22Rv1 (cell line): ENCODE data around the gene RAB11FIP3.

Source experiments
- H3K27ac ChIP-seq: fragments of 450-650 bp; 2 replicates; pipeline ENCODE4 v1.5.1; 2017
- ZFX ChIP-seq: fragments of 450-650 bp; IDR thresholded peaks from 2 replicates; pipeline ENCODE4 v1.6.1; 2017; ENCODE audit warnings: antibody characterized with exemption, borderline replicate concordance
- TF ChIP-seq, protein P1 (sequence below): fragments of 450-650 bp; IDR thresholded peaks from 2 replicates; pipeline ENCODE4 v1.5.1; 2017; ENCODE audit warnings: mild to moderate bottlenecking

Gene RAB11FIP3

DNA sequence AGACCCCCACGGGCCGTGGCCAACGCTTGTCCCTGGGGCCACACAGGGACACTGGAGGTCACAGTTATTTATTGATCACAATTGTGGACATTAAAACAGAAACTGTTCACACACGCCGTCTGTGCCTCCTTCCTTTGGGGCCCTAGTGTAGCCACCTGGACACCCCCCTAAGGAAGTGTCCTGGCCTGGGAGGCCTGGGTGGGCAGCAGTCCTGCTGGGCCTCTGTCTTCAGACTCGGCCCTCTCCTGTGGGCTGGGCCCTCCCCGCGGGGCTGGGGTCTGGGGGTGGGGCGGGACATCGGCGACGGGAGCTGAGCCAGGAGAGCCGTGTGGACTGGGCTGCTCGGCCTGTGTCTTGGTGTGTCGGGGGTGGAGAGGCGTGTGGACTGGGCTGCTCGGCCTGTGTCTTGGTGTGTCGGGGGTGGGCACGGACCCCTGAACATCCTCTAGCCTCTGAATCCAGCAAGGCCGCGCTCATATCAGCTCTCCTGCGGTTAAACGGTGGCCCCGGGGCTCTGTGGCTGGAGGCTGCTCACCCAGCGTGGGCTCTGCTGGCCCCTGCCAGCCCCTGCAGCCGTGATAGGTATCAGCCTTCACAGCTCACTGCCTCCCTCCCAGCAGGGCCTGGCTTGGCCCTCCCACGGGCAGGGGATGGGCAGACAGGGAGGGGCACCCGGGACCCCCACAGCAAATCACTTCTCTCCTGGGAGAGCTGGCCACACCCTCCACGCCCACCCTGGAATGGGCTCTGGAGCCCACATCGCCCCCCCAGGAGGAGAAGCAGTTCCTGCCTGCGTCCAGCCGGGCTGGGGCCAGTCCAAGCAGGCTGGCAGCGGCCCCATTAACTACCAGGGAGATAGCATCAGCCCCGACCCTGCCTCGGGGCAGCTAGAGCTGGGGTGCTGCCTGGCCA lies 140.2 kb downstream of the RAB11FIP3 start:
- H3K27ac ChIP-seq: no peak overlapping the region
- TF ChIP-seq, protein P1, sequence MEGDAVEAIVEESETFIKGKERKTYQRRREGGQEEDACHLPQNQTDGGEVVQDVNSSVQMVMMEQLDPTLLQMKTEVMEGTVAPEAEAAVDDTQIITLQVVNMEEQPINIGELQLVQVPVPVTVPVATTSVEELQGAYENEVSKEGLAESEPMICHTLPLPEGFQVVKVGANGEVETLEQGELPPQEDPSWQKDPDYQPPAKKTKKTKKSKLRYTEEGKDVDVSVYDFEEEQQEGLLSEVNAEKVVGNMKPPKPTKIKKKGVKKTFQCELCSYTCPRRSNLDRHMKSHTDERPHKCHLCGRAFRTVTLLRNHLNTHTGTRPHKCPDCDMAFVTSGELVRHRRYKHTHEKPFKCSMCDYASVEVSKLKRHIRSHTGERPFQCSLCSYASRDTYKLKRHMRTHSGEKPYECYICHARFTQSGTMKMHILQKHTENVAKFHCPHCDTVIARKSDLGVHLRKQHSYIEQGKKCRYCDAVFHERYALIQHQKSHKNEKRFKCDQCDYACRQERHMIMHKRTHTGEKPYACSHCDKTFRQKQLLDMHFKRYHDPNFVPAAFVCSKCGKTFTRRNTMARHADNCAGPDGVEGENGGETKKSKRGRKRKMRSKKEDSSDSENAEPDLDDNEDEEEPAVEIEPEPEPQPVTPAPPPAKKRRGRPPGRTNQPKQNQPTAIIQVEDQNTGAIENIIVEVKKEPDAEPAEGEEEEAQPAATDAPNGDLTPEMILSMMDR: no peak
- TF ChIP-seq ZFX: no peak

GRCh38 chr16:566475-567372 lies 141.3 kb downstream of the RAB11FIP3 start, which contains the start of gene NHLRC4:
Gene NHLRC4 (plus strand): TSS chr16:567005. CDS start chr16:568048, 1,043 bp downstream.
- TF ChIP-seq, protein P1: no peak
- TF ChIP-seq ZFX: no peak
- peak within 1 kb of the TSS; percentile 70 for H3K27ac ChIP-seq

DNA sequence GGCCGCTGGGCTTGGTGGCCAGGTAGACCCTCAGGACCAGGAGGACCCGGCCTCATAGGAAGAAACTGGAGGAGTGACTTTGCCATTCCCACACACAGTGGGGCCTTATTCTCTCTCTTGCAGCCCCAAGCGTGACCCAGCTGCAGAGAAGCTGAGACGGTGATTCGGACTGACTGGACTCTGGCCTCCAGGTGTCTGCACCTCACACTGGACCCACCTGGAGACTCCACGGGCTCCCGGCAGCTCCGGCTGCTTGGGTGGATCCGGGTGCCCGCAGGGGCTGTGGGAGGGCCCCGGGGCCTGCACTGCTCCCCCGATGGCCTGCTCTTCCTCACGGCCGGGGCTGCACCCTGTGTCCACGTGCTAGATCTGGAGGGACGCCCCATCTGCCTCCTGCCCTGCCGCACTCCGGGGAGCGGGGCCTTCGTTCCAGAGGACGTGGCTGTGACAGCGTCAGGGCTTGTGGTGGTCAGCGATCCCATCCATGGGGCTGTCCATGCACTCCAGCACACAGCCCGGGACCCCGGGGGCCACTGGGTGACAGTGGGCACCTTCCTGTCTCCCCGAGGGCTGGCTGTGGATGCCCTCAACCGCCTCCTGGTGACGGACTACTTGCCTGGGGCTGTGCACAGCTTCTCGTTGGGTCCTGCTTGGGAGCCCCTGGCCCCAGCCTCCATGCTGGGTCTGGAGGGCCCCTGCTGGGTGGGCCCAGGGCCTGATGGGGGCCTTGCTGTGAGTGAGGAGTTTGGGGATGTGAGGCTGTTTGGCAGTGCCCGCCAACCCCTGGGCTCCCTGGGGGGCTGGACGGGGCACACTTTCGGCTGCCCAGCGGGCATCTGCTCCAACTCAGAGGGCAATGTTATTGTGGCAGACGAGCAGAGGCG lies 142.2 kb downstream of the RAB11FIP3 start:
- TF ChIP-seq, protein P1: no peak
- TF ChIP-seq ZFX: no peak
- H3K27ac ChIP-seq: peak overlapping the region; percentile 70

DNA sequence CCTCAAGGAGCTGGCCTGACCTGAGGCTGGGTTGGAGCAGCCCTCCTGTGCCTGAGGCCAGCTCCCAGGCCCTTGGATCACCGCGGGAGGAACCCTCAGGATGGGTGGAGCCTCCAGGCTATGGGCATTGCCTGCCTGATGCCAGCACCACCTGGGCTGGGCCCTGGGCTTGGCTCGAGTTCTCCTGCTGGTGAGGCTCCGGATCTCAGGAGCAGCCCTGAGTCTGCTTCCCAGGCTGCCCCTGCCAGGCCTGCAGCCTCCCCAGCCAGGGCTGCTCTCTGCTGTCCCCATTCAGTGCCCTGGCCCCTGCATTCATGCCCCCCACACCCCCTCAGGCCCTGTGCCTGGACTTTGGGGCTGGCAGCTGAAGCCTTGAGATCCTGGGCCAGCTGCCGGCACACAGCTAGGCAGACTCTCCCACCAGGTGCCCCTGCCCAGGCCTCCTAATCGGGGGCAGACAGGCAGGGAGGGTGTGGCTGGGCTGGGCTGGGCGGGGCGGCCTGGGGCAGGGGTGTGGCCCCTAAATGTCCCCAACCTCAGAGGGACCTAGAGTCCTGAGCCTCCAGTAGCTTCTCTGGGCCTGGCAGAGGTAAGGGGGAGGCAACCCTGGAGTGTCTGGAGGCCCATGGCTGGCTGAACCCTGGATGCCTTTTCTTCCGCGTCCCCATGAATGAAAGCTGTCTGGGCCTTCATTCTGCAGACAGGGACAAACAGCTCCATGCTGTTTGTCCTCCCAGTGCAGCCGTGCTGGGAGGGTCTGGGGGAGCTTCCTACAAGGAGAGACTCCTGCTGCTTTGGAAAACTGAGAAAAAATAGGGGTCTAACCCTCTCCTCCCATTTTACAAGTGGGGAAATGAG lies 143.2 kb downstream of the RAB11FIP3 start:
- H3K27ac ChIP-seq: peak overlapping the region; percentile 70
- TF ChIP-seq, protein P1: no peak
- no peak for TF ChIP-seq ZFX

DNA sequence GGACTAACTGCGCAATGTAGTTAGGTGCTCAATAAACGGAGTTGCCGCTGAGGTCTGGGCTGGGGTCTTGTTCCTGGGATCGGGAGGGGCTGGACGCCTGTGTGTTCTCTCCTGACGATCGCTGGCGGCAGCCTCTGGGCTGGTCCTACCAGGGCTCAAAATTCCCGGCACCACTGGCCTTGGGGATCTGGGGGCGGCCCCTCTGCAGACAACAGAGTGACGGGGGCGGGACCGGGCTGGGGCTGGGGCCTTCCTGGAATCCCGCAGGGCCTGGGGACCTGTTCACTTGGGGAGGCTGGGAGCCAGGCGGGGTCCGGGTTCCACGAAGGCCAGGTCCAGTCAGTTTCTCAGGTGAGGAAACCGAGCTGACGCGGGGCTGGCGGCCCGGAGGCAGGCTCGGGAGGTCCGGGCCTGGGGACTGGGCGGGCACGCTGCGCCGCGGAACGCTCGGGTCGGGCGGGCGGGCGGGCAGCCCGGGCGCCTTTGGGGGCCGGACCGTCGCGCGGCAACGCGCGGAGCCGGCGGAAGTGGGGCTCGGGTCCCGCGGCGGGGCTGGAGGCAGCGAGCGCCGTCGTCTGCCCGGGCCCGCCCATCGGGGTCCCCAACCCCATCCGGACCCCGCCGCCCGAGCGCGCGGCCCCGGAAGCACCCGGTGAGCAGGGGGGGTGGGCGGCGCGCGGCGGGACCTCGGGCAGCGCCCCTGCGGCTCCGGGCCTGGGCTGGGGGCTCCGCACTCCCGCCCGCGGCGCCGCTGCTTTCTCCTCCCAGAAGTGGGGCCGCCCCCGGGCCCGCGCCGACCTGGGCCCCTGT lies 144.2 kb downstream of the RAB11FIP3 start, which contains the start of gene PIGQ:
Gene PIGQ (plus strand): TSS at position 524 of the 810 bp plus-strand sequence. CDS start 4,107 bp downstream, outside the sequence.
- TF ChIP-seq, protein P1: no peak
- TF ChIP-seq ZFX: no peak
- H3K27ac ChIP-seq: peak within 1 kb of the TSS; percentile 70
